Adipose tissue (tissue), 3 donors: ENCODE data around the gene THOC2. TPM values are rescaled to one million over a fixed set of nuclear protein-coding genes. Genes with fewer than 3 reads are reported as not detected.
"Not testable (repeated sequence)": the region's sequence is repeated elsewhere in the genome, so short reads cannot be mapped to it uniquely, and the experiment has no call there.

ENCODE experiments used
- H3K27ac ChIP-seq: one replicate; pipeline ENCODE4 v1.5.1; 2013; ENCODE audit warnings: low read depth, low read length
- WGBS, 3 donors: extraction: QIAGEN DNeasy Blood & Tissue Kit; methylation state at CpG; one replicate each; pipeline ENCODE4 v1.1.7; 2013; 5-methylcytosine and 5-hydroxymethylcytosine counted together
- polyA plus RNA-seq, 3 donors: library from polyadenylated mRNA; stranded (reverse); fragments of 200-250 nt; gene quantifications; one replicate each; pipeline ENCODE4 v1.2.3, GENCODE V29; 2013
- donor health status: healthy with polysubstance abuse.
- donor health status: Bipolar disorder and iron deficiency.
- donor health status: healthy.

Gene THOC2
- polyA plus RNA-seq, 3 donors = 15.5 to 22.6 (median 20.5) TPM

- H3K27ac ChIP-seq = no peak overlapping the region
- WGBS, 3 donors = 85 to 100% (median 100%) methylated on average over 2 of the region's 2 CpGs
These were observed 121.9 kb downstream of the THOC2 start for GRCh38 chrX:123610915-123611314.

DNA sequence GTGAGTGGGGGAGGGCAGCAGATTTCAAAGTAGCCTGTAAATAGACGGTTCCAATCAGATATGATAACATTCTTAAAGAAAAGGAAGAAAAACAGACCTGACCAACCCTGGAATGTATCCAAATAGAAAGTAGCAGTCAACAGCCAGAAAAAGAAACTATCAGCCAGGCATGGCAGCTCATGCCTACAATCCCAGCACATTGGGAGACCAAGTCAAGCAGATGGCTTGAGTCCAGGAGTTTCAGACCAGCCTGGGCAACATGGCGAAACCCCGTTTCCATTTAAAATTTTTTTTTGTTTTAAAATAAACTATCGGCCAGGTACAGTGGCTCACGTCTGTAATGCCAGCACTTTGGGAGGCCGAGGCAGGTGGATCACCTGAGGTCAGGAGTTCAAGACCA is 125.0 kb downstream of the THOC2 start:
- 85 to 92% (median 86%) methylated on average over 6 of the region's 6 CpGs for WGBS, 3 donors
- no peak overlapping the region for H3K27ac ChIP-seq

DNA sequence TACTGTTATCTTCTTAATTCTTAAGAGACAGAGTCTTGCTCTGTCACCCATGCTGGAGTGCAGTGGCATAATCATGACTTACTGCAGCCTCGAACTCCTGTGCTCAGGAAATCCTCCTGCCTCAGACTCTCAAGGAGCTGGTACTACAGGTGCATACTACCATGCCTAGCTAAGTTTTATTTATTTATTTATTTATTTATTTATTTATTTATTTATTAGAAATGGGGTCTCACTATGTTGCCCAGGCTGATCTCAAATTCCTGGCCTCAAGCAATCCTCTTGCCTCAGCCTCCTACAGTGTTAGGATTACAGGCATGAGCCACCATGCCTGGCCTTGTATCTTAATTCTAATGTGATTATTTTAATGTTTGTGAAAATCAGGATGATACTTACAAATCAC is 125.6 kb downstream of the THOC2 start:
- H3K27ac ChIP-seq = no peak overlapping the region
- 80 to 100% (median 95%) methylated on average over 1 of the region's 1 CpG for WGBS, 3 donors

- 76 to 99% (median 93%) methylated on average over 5 of the region's 5 CpGs for WGBS, 3 donors
- no peak overlapping the region for H3K27ac ChIP-seq
These were observed 129.4 kb downstream of the THOC2 start for GRCh38 chrX:123603491-123603890.

DNA sequence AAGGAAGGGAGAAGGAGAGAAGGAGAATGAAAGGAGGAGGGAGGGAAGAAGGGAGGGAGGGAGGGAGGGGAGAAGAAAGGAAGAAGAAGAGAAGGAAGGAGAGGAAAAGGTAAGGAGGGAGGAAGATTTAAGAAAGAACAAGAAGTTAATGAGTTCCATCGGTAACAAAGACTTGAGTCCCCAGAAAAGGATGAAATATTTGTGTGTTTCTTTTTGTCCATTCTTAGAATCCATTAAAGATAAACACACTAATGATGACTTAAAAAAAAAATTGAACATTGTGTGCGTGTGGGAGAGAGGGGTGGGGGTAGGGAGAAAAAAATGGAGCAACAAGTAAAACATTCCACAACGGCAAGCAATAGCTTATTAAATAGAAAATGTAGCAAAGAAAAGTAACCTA is 131.4 kb downstream of the THOC2 start:
- H3K27ac ChIP-seq = no peak overlapping the region
- WGBS, 3 donors = 73 to 95% (median 92%) methylated on average over 3 of the region's 3 CpGs

DNA sequence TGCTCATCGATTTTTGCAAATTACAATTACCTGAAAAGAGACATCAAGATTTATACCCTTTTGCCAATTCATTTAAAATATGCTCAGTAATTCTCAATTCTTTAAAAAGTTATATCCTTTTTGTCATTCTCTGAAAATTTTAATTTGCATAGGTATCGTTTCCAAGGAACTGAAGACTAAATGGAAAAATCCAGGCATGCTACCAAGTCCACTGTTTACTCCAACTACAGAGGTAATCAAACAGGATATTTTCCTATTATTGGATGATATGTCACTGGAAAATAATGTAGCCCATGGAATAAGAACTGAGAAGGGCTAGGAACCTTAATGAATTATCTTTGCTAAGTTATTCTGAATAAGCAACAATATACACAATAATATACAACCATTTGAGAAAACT is 132.7 kb downstream of the THOC2 start:
- WGBS, 3 donors = 70 to 85% (median 74%) methylated on average over 2 of the region's 2 CpGs
- H3K27ac ChIP-seq = no peak overlapping the region

- no peak overlapping the region for H3K27ac ChIP-seq
- 36 to 53% (median 47%) methylated on average over 6 of the region's 6 CpGs for WGBS, 3 donors
These were observed 141.9 kb downstream of the THOC2 start for GRCh38 chrX:123590842-123591486.

DNA sequence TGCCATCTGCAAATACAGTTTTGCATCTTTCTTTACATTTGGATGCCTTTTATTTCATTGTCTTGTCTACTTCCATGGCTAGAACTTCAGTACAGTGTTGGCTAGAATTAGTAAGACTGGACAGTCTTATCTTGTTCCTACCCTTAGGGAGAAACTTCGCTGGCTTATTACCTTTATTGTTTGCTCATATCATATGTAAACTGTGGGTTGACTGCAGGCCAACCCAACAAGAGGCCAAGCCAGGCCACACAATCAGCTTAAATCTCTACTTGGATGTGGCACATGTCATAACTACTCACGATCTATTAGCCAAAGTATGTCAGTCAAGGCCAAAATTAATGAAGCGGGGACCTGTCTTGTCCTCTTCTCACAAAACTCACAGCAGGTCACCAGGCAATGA is 144.1 kb downstream of the THOC2 start:
- H3K27ac ChIP-seq = no peak overlapping the region
- WGBS, 3 donors = 55 to 94% (median 78%) methylated on average over 3 of the region's 3 CpGs

DNA sequence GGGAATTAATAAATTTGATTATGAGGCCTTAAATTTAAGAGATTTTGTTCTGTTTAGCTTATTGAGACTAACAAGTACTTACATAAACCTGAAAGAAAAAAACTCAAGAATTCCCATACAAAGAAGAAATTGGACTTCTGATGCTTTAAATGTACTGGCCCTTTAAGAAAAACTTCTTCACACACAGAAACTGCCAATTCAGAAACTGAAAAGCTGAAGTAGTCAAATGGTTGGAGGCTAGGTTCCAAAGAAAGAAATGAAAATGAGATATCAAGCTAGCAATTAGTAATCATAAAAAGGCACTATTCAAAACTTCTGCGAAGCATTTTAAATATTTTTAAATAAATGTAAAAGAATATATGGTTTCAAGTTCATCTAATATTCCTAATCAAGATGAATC is 151.3 kb downstream of the THOC2 start:
- 44 to 64% (median 51%) methylated on average over 1 of the region's 1 CpG for WGBS, 3 donors
- H3K27ac ChIP-seq = no peak overlapping the region

DNA sequence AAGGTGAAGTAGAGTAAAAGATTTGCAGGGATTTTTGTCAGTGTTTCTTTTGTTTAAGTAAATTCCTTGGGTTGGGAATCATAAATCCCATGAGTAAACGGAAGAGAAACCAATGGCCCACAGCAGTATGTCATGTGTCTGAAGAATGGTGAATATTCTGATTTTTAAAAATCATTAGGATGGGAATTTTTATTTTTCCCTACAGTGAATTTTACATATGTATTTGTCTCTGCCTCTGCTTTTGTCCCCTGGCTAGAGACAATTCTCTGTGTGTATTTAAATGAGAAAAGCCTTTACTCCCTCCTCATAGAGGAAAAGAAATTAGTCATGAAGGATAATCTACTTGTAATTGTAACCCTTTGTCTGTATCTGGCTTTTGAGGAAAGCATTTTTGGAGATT is 152.1 kb downstream of the THOC2 start:
- 55 to 82% (median 75%) methylated on average over 1 of the region's 1 CpG for WGBS, 3 donors

GRCh38 chrX:123574027-123574426 is 158.8 kb downstream of the THOC2 start:
- WGBS, 3 donors = 59 to 84% (median 69%) methylated on average over 5 of the region's 5 CpGs
- H3K27ac ChIP-seq = not testable (repeated sequence)

More for the DNA sequence above, 152.1 kb downstream of the THOC2 start:
- no peak overlapping the region for H3K27ac ChIP-seq

DNA sequence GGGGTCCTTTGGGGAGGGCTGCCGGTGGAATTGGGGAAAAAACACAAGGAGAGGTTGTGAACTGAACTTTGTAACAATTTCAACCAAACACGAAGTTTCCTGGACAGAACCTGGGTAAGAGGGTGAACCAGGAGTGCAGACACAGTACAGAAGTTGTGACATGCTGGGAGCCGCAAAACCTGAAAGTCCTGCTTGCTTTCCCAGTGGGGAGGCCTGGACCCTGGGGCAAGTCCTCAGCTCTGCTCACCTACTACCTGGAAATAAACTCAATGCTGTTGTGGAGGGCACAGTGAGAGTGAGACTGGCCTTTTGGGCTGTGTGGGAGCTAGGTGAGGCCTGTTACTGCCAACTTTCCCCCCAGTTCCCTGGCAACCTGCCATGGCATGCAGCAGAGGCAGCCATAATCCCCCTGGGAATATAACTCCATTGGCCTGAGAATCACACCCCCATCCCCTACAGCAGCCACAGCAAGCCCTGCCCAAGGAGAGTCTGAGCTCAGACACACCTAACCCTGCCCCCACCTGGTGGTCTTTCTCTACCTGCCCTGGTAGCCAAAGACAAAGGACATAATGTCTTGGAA is 162.8 kb downstream of the THOC2 start:
- WGBS, 3 donors = 70 to 80% (median 72%) methylated on average over 3 of the region's 3 CpGs
- no peak overlapping the region for H3K27ac ChIP-seq

GRCh38 chrX:123563167-123563566 is 169.7 kb downstream of the THOC2 start:
- WGBS, 3 donors = 82 to 92% (median 88%) methylated on average over 4 of the region's 4 CpGs
- no peak overlapping the region for H3K27ac ChIP-seq

DNA sequence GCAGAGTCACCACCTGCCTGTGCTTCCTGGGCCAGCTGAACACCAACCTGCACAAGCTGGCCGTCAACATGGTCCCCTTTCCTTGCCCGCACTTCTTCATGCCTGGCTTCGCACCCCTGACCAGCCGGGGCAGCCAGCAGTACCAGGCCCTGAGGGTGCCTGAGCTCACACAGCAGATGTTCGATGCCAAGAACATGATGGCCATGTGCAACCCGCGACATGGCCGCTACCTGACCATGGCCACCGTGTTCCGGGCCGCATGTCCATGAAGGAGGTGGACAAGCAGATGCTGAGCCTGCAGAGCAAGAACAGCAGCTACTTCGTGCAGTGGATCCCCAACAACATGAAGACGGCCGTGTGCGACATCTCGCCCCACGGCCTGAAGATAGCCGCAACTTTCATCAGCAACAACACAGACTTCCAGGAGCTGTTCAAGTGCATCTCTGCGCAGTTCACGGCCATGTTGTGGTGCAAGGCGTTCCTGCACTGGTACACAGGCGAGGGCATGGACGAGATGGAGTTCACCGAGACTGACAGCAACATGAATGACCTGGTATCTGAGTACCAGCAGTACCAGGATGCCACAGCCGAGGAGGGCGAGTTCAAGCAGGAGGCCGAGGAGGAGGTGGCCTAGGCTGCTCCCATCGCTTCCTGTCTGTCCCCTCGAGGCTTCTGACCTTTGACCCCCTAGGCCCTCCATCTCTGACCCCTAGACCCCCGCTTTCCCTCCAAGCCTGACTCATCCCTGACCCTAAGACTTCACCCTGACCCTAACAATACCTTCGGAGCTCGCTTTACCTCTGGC is 170.3 kb downstream of the THOC2 start:
- H3K27ac ChIP-seq = no peak overlapping the region
- WGBS, 3 donors = 90 to 96% (median 94%) methylated on average over 27 to 32 of the region's 32 CpGs

DNA sequence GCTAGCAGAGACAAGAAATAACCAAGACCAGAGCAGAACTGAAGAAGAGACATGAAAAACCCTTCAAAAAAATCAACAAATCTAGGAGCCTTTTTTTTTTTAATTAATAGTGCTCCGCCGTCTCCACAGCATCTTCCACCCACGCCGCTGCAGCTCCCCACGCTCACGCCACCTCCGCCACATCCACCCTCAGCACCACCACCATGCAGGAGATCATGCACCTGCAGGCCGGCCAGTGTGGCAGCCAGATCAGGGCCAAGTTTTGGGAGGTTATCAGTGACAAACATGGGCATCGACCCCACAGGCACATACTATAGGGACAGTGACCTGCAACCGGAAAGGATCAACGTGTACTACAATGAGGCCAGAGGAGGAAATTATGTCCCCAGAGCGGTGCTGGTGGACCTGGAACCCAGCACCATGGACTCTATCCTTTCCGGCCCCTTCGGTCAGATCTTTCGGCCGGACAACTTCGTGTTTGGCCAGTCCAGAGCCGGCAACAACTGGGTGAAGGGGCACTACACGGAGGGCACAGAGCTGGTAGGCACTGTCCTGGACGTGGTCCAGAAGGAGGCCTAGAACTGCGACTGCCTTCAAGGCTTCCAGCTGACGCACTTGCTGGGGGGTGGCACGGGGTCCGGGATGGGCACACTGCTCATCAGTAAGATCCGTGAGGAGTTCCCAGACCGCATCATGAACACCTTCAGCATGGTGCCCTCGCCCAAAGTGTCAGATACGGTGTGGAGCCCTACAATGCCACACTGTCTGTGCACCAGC is 171.2 kb downstream of the THOC2 start:
- H3K27ac ChIP-seq = no peak overlapping the region
- 90 to 96% (median 93%) methylated on average over 27 to 28 of the region's 28 CpGs for WGBS, 3 donors

- WGBS, 3 donors = 65 to 100% (median 92%) methylated on average over 1 of the region's 1 CpG
- H3K27ac ChIP-seq = no peak overlapping the region
These were observed 182.0 kb downstream of the THOC2 start for GRCh38 chrX:123550829-123551228.
